PFSK-1 (cell line): Measurements from ENCODE around the gene TNFAIP2.

Experiments used
- FOXP2 ChIP-seq: optimal IDR thresholded peaks from 2 replicates; pipeline ENCODE3; 2011; ENCODE audit warnings: borderline replicate concordance, control low read depth, inconsistent platforms; ENCODE audit not compliant: insufficient read depth; ENCODE audit errors: extremely low read length, extremely low read depth
- POLR2AphosphoS5 ChIP-seq: IDR thresholded peaks from 2 replicates; pipeline ENCODE4 v1.6.1; 2012; ENCODE audit warnings: low read depth, mild to moderate bottlenecking, control low read depth, low read length, moderate library complexity
- SIN3A ChIP-seq: IDR thresholded peaks from 2 replicates; pipeline ENCODE4 v1.6.1; 2012; ENCODE audit warnings: mild to moderate bottlenecking, low read length, moderate library complexity, borderline replicate concordance; ENCODE audit not compliant: insufficient read depth
- TAF1 ChIP-seq: IDR thresholded peaks from 2 replicates; pipeline ENCODE4 v1.6.1; 2012; ENCODE audit warnings: low read length, control low read depth, borderline replicate concordance; ENCODE audit not compliant: insufficient read depth
- TF ChIP-seq, protein P1 (sequence below), 2 experiments: IDR thresholded peaks; 2 replicates each; pipeline versions ENCODE4 v1.6.1 to v1.8.0; 2011 to 2012; ENCODE audit warnings: low read depth in 2 of 2, low read length in 2 of 2, control low read depth in 1 of 2, inconsistent platforms in 1 of 2, mild to moderate bottlenecking in 1 of 2, moderate library complexity in 1 of 2; ENCODE audit not compliant: insufficient read depth in 1 of 2

The TNFAIP2 gene

DNA sequence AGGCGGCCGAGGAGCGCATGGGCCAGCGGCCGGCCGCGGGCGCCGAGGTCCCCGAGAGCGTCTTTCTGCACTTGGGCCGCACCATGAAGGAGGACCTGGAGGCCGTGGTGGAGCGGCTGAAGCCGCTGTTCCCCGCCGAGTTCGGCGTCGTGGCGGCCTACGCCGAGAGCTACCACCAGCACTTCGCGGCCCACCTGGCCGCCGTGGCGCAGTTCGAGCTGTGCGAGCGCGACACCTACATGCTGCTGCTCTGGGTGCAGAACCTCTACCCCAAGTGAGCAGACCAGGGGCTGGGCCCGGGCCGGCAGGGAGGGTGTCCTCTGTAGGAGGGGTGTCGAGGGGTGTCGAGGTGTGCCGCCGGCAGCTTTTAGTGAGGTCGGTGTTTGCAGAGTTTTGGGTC is 4.1 kb downstream of the TNFAIP2 start:
- no peak for TF ChIP-seq POLR2AphosphoS5
- no peak for TF ChIP-seq TAF1
- TF ChIP-seq SIN3A = no peak
- TF ChIP-seq FOXP2 = no peak
- TF ChIP-seq, protein P1, sequence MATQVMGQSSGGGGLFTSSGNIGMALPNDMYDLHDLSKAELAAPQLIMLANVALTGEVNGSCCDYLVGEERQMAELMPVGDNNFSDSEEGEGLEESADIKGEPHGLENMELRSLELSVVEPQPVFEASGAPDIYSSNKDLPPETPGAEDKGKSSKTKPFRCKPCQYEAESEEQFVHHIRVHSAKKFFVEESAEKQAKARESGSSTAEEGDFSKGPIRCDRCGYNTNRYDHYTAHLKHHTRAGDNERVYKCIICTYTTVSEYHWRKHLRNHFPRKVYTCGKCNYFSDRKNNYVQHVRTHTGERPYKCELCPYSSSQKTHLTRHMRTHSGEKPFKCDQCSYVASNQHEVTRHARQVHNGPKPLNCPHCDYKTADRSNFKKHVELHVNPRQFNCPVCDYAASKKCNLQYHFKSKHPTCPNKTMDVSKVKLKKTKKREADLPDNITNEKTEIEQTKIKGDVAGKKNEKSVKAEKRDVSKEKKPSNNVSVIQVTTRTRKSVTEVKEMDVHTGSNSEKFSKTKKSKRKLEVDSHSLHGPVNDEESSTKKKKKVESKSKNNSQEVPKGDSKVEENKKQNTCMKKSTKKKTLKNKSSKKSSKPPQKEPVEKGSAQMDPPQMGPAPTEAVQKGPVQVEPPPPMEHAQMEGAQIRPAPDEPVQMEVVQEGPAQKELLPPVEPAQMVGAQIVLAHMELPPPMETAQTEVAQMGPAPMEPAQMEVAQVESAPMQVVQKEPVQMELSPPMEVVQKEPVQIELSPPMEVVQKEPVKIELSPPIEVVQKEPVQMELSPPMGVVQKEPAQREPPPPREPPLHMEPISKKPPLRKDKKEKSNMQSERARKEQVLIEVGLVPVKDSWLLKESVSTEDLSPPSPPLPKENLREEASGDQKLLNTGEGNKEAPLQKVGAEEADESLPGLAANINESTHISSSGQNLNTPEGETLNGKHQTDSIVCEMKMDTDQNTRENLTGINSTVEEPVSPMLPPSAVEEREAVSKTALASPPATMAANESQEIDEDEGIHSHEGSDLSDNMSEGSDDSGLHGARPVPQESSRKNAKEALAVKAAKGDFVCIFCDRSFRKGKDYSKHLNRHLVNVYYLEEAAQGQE (IDR thresholded peaks at IDR 0.05; ENCODE audit: insufficient read depth in 1 of 2, low read depth in 2 of 2, low read length in 2 of 2) = no peak

DNA sequence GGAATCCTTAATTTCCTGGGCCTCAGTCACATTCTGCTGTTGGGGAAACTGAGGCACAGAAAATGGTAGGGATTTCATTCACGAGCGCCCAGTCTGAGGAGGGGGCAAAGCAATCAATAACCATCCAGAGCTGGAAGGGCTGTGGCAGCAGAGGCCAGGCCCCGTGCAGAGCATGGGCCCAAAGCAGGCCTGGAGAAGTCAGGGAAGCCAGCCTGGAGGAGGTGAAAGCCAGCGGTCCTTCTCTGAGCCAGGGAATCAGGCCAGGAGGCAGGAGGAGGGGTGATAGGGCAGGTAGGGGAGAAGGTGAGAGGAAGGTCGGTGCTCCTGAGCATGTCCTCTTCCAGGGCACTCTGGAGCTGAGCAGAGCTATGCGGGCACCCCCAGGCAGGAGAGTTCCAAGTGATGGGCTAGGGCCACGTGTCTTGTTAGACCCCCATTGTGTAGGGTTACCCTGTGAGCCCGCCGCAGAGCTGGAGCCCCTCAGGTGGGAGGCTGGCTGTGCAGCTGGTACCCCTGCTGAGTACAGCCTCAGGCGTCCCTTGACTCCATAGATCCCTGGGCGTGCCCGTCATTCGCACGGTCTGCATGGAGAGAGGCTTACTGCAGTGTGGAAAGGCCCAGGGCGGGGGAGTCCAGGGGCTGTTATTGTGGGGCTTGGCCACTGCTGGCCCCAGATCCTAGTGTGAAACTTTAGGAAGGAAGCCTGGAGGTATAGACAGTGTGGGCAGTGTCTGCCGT is 4.8 kb downstream of the TNFAIP2 start:
- TF ChIP-seq FOXP2 (no peak), TAF1 (no peak), SIN3A (no peak)
- TF ChIP-seq, protein P1 (IDR thresholded peaks at IDR 0.05; ENCODE audit: insufficient read depth in 1 of 2, low read depth in 2 of 2, low read length in 2 of 2) = no peak

DNA sequence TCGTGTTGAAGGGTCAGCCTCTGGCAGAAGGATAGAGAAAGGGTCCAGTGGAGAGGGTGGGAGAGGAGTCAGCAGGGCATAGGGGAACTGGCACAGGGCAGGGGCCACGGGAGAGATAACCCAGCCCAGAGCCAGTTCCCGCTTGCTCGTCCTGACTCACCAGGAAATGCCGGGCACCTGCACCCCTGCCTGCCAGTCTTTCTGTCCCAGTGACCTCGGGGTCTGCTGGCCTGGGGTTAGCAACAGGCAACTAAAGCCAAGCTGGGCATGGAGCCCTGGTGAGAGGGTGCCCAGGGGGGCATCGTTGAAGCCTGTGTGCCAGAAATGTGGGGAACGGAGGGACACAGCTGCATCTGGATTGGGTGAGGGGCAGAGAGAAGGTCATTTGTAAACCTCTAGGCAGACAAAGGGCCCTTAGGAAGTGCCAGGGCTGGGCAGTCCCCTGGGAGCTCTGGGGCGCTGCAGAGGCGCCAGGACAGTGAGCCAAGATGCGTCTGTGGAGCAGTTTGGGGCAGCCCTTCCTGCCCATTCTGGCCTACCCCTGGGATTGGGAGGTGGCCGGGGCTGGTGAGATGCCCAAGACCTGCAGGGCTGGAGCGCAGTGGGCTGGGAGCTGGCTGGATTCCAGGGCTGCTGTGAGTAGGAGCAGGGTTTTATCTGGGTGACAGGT is 5.5 kb downstream of the TNFAIP2 start:
- TF ChIP-seq FOXP2 (no peak), TAF1 (no peak), SIN3A (no peak), POLR2AphosphoS5 (no peak)
- TF ChIP-seq, protein P1 (IDR thresholded peaks at IDR 0.05; ENCODE audit: insufficient read depth in 1 of 2, low read depth in 2 of 2, low read length in 2 of 2) = no peak

GRCh38 chr14:103129301-103130016 is 6.2 kb downstream of the TNFAIP2 start:
- TF ChIP-seq, protein P1 (IDR thresholded peaks at IDR 0.05; ENCODE audit: insufficient read depth in 1 of 2, low read depth in 2 of 2, low read length in 2 of 2) = no peak
- TF ChIP-seq SIN3A (no peak), POLR2AphosphoS5 (no peak), TAF1 (no peak), FOXP2 (no peak)
